Fibroblast of pulmonary artery (primary cell): ENCODE measurements around the gene SRCAP.

Experiments used
- DNase-seq: peaks from one replicate; pipeline ENCODE4 v3.0.0-alpha.2; 2010; ENCODE audit warnings: low read depth
- H3K4me3 ChIP-seq: replicated peaks from 2 replicates; pipeline ENCODE4 v1.5.1; 2011; ENCODE audit warnings: low read depth, mild to moderate bottlenecking, control low read depth, low read length, moderate library complexity
- CTCF ChIP-seq: IDR thresholded peaks from 2 replicates; pipeline ENCODE4 v1.5.1; 2011; ENCODE audit warnings: mild to moderate bottlenecking, control low read depth, low read length, inconsistent platforms; ENCODE audit errors: missing control alignments

The SRCAP gene

GRCh38 chr16:30711712-30712111 lies 12.7 kb downstream of the SRCAP start:
- no peak overlapping the region for H3K4me3 ChIP-seq
- DNase-seq: no peak
- no peak for TF ChIP-seq CTCF

GRCh38 chr16:30715750-30716445 lies 16.9 kb downstream of the SRCAP start:
- no peak for TF ChIP-seq CTCF
- DNase-seq: peak; percentile 41
- no peak overlapping the region for H3K4me3 ChIP-seq

GRCh38 chr16:30720086-30720485 lies 21.1 kb downstream of the SRCAP start:
- no peak overlapping the region for H3K4me3 ChIP-seq
- DNase-seq: no peak
- TF ChIP-seq CTCF: no peak

GRCh38 chr16:30720694-30721093 lies 21.7 kb downstream of the SRCAP start:
- no peak for DNase-seq
- no peak for TF ChIP-seq CTCF
- no peak overlapping the region for H3K4me3 ChIP-seq

GRCh38 chr16:30721167-30721566 lies 22.2 kb downstream of the SRCAP start:
- H3K4me3 ChIP-seq: no peak overlapping the region
- TF ChIP-seq CTCF: no peak
- DNase-seq: no peak

- TF ChIP-seq CTCF: no peak
- no peak for DNase-seq
Observed at GRCh38 chr16:30721606-30722005, 22.6 kb downstream of the SRCAP start.

GRCh38 chr16:30722443-30722842 lies 23.5 kb downstream of the SRCAP start:
- DNase-seq: no peak
- TF ChIP-seq CTCF: no peak
- no peak overlapping the region for H3K4me3 ChIP-seq

More at GRCh38 chr16:30721606-30722005, 22.6 kb downstream of the SRCAP start:
- H3K4me3 ChIP-seq: no peak overlapping the region
